Right lung (tissue), 10 donors: ENCODE measurements around the gene TRIM44. TPM values are rescaled to one million over a fixed set of nuclear protein-coding genes. Genes with fewer than 3 reads are reported as not detected.

Experiments used
- DNase-seq, 2 donors: peaks; one replicate each; pipeline ENCODE4 v3.0.0-alpha.2; 2013
- long read RNA-seq, 8 donors: transcript quantifications; one replicate each; lab custom pipeline, GENCODE V29; 2026
- polyA plus RNA-seq, 5 donors: library from polyadenylated mRNA; unstranded; fragments of 120-200 nt; gene quantifications; one replicate each; pipeline versions ENCODE4 v1.2.1 to v1.2.3, GENCODE V29; 2013; ENCODE audit warnings: inconsistent platforms in 1 of 5, low replicate concordance in 1 of 5; ENCODE audit not compliant: insufficient read length in 5 of 5, insufficient read depth in 1 of 5

Gene TRIM44, protein sequence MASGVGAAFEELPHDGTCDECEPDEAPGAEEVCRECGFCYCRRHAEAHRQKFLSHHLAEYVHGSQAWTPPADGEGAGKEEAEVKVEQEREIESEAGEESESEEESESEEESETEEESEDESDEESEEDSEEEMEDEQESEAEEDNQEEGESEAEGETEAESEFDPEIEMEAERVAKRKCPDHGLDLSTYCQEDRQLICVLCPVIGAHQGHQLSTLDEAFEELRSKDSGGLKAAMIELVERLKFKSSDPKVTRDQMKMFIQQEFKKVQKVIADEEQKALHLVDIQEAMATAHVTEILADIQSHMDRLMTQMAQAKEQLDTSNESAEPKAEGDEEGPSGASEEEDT
- polyA plus RNA-seq = 10 to 100 TPM; 38.8 to 70.3 (median 67.9) TPM
- long read RNA-seq, donor 1, full-length matches to known transcripts = 23 of 30 reads
- long read RNA-seq, donor 1, partial matches to known transcripts = 0 of 30 reads
- long read RNA-seq, donor 1, other reads (novel, unspliced or antisense) = 7 of 30 reads
- long read RNA-seq, donor 2, full-length matches to known transcripts = 12 of 12 reads
- long read RNA-seq, donor 2, partial matches to known transcripts = 0 of 12 reads
- long read RNA-seq, donor 2, other reads (novel, unspliced or antisense) = 0 of 12 reads
- long read RNA-seq, donor 3, full-length matches to known transcripts = 14 of 33 reads
- long read RNA-seq, donor 3, partial matches to known transcripts = 12 of 33 reads
- long read RNA-seq, donor 3, other reads (novel, unspliced or antisense) = 7 of 33 reads
- long read RNA-seq, donor 4, full-length matches to known transcripts = 15 of 15 reads
- long read RNA-seq, donor 4, partial matches to known transcripts = 0 of 15 reads
- long read RNA-seq, donor 4, other reads (novel, unspliced or antisense) = 0 of 15 reads
- long read RNA-seq, donor 5, full-length matches to known transcripts = 17 of 17 reads
- long read RNA-seq, donor 5, partial matches to known transcripts = 0 of 17 reads
- long read RNA-seq, donor 5, other reads (novel, unspliced or antisense) = 0 of 17 reads
- long read RNA-seq, donor 6, full-length matches to known transcripts = 29 of 44 reads
- long read RNA-seq, donor 6, partial matches to known transcripts = 10 of 44 reads
- long read RNA-seq, donor 6, other reads (novel, unspliced or antisense) = 5 of 44 reads
- long read RNA-seq, donor 7, full-length matches to known transcripts = 19 of 27 reads
- long read RNA-seq, donor 7, partial matches to known transcripts = 0 of 27 reads
- long read RNA-seq, donor 7, other reads (novel, unspliced or antisense) = 8 of 27 reads
- long read RNA-seq, donor 8, full-length matches to known transcripts = 12 of 28 reads
- long read RNA-seq, donor 8, partial matches to known transcripts = 16 of 28 reads
- long read RNA-seq, donor 8, other reads (novel, unspliced or antisense) = 0 of 28 reads

DNA sequence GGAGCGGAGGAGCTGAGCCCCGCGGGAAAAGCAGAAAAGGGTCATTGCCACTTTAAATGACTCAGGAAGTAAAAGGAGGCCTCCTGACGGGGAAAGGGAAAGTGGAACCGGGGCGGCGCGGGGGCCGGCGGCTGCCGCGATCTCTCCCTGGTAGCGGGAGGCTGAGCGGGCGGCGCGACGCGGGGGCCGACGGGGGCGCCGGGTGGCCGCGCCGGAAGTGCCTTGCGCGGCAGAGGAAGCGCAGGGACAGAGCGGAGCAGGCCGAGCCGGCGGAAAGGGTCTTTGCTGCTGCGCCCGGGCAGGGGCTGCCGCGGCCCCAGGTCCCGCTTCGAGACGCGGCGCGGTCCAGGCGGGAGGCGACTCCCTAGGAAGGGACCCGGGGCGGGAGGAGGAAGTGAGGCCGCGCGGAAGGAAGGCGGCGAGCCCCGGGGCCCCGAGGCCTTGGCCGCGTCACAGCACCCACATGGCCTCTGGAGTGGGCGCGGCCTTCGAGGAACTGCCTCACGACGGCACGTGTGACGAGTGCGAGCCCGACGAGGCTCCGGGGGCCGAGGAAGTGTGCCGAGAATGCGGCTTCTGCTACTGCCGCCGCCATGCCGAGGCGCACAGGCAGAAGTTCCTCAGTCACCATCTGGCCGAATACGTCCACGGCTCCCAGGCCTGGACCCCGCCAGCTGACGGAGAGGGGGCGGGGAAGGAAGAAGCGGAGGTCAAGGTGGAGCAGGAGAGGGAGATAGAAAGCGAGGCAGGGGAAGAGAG lies at the start of gene TRIM44:
Gene TRIM44, plus strand, starts transcription at position 127 of the 759 bp plus-strand sequence. Its CDS starts 337 bp downstream, at position 464.
- peak; percentile 78 to 81 for DNase-seq

DNA sequence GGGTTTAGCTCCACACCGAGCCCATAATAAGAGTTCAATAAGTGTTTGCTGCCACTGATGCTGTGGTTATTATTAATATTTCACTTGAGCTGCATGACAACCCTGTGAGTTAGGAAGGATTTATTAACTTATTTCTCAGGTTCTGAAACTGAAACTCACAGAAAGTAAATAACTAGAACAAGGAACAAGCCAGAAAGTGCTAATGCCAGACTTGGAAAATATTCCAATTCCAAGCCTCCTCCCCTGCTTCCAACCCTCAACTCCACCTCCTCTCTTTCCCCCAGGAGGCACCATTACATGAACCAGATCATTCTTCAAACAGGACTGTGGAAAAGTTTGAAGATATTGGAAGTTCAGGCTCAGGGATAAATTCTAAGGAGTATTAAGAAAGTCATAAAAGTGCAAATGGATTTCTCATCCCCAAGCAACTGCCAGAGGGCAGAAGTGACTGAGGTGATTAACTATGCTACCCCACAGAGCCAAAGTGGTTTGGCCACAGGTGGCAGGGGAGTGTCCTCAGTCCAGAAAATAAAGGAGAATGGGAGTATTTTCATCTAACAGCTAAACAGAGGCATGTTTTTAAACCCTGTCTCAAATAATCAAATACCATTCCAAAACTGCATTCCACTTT lies 47.5 kb upstream of the TRIM44 start:
- DNase-seq = no peak

DNA sequence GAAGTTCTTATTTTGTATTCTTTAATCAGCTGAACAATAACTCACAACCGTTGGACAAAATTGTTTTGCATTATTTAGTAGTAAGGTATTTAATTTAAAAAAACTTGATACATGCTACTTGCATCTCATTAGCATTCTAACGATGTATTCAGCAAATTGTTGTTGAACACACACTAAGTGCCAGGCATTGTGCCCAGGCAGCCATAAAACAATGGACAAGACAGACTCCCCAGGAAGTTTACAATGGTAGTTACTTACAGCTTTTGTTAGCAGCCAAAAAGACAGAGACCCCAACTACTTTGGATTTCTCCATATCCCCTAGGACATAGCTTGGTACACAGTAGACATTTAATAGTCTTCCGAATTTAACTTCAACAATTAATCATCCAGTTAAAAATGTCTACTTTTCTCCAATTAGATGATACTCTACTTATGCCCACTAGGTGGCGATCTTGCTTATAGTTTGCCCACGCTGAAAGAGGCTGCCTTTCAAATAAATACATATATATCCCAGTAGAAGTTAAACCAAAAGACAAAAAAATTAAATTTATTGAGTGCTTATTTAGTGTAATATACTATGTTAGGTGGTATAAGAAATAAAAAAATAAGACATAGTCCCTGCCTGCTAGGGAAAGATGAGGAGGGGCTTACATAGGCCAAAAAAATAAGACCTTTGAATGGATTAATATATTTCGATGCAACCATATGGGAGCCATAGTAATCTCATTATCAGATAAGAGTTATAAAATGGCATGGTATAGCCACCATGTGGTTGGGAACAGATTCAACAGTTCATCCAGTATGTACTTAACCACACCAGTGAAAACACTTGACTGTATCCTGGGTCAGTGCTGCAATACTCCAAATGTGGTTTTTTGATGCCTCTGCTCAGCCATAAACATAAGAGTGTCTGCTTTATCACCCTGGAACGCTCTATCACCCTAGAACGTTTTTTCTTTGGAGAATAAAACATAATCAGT lies 46.4 kb upstream of the TRIM44 start:
- DNase-seq = peak in 1 of 2 donors; percentile 53

DNA sequence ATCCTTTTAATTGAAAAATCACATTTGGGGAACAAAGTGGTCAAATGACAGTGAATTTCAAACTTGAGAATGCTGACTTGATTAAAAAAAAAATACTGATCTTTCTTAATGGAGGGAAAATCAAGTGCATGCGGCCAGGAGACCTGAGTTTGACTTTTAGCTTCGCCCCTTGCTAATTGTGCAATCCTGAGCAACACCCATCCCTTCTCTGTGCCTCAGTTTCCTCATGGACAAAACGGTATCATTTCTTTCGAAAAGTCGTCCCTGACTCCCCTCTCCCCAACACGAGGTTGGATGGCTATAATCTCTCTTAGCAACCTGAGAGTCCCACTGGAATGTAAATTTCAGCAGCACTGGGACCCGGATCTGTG lies 45.3 kb upstream of the TRIM44 start:
- no peak for DNase-seq

DNA sequence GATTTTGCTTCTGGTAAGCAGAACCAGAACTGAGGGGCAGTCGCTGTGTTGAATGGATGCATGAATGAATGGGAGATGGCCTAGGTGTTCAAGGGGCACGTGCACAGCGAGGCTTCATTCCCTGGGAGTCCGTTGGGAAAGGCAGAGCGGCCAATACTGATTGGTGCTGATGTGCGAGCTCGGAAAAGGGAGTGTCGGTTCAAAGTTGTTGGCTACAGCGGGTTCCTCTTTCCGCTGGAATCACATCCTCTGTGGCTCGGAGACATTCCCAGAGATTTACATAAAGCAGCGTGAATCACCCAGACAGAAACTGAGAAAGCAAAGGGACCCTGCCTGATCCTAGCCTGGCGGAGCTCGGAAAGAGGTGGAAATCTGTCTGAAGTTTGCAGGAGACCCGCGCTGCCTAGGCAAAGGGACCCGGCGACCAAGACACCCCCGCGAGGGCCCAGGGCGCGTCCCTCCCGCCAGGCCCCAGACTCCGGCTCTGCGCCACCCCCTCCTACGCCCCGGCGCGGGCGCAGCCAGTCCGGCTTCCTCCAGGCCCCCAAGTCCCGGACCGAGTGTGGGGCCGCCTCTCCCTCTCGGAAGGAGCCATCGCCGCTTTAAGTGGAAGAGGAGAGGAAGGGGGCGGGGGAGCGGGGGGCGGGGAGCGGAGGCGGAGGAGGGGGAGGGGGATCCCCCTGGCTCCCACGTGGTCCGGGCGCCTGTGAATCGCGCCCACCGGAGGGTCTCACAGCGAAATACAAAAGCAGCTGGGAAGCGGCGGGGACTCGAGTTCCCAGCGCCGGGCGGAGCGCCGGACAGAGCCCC lies 44.7 kb upstream of the TRIM44 start, which contains the start of gene FJX1:
Gene FJX1, plus strand, starts transcription at position 774 of the 810 bp plus-strand sequence. CDS start 177 bp downstream, outside the sequence.
- DNase-seq = peak; percentile 57 to 70

DNA sequence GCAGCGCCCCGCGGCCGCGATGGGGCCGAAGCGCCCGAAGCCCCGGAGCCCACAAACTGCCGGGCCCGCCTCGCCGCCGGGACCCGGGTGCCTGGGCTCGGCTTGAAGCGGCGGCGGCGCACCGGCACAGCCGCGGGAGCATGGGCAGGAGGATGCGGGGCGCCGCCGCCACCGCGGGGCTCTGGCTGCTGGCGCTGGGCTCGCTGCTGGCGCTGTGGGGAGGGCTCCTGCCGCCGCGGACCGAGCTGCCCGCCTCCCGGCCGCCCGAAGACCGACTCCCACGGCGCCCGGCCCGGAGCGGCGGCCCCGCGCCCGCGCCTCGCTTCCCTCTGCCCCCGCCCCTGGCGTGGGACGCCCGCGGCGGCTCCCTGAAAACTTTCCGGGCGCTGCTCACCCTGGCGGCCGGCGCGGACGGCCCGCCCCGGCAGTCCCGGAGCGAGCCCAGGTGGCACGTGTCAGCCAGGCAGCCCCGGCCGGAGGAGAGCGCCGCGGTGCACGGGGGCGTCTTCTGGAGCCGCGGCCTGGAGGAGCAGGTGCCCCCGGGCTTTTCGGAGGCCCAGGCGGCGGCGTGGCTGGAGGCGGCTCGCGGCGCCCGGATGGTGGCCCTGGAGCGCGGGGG lies 44.0 kb upstream of the TRIM44 start:
- no peak for DNase-seq

DNA sequence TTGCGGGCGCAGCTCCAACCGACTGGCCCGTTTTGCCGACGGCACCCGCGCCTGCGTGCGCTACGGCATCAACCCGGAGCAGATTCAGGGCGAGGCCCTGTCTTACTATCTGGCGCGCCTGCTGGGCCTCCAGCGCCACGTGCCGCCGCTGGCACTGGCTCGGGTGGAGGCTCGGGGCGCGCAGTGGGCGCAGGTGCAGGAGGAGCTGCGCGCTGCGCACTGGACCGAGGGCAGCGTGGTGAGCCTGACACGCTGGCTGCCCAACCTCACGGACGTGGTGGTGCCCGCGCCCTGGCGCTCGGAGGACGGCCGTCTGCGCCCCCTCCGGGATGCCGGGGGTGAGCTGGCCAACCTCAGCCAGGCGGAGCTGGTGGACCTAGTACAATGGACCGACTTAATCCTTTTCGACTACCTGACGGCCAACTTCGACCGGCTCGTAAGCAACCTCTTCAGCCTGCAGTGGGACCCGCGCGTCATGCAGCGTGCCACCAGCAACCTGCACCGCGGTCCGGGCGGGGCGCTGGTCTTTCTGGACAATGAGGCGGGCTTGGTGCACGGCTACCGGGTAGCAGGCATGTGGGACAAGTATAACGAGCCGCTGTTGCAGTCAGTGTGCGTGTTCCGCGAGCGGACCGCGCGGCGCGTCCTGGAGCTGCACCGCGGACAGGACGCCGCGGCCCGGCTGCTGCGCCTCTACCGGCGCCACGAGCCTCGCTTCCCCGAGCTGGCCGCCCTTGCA lies 43.3 kb upstream of the TRIM44 start:
- peak; percentile 33 to 50 for DNase-seq

DNA sequence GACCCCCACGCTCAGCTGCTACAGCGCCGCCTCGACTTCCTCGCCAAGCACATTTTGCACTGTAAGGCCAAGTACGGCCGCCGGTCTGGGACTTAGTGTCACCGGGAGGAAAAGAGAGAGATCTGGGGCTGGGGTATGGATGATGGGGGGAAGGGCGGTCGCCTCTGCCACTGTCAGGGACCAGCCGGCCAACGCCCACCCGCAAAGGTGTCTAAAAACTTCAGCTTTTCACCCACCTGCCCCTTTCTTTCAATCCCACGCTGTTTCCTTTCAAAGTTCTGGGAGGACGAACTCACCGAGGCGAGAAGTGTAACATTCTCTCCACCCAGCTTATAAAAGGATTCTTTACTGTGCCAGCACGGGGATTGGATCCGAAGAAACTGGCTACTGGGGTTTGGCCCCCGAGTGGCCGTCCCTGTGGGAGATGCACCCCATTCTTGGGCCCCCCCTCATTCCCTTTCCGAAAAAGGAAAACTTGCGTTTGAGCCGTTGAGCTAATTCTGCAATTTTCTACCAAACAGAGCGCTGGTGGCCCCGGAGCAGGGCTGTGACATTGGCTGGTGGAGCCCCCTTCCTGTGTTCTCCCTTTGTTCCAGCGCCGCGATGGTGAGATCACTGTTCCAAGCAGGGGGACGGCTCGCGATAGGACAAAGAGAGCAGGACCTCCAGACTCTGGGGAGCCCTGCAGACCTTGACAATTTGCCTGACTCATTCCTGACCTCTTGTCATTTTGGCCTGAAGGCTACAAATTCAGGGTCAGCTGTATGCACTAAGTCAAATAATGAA lies 42.5 kb upstream of the TRIM44 start:
- no peak for DNase-seq

DNA sequence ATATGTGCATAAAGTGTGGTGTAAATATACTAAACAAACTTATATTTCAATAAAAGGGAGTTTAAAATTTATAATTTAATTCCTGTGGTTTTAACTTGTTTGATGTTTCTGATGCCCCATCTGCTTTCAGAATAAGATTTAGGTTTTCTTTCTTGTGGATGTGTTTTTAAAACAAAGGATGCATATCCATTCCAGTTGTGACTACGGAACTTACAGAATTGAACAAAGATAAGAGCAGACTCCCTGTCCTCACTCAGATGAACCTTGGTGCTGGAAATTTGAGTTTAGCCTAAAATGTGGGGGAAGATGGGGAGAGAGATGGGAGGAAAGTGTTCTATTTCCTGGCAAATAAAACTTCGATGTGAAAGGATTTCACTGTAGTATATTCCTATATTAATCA lies 41.8 kb upstream of the TRIM44 start:
- DNase-seq = no peak

DNA sequence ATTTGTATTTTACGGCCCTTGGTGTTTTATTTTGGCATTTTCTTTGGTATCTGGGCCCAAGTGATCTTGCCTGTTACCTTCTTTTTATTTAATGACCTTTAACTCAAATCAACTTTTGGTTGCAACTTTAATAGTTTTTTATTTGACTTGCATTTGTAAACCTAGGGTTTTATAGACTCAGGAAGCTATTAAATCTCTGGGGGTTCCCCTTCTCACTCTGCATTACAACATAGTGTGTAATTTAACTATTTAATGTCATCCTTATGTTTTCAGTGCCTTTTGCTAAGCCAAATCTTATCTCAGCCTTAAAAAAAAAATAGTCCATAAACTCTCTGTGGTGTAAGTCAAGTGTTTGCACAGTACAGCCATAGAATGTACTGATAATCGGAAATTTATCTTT lies 41.0 kb upstream of the TRIM44 start:
- no peak for DNase-seq

DNA sequence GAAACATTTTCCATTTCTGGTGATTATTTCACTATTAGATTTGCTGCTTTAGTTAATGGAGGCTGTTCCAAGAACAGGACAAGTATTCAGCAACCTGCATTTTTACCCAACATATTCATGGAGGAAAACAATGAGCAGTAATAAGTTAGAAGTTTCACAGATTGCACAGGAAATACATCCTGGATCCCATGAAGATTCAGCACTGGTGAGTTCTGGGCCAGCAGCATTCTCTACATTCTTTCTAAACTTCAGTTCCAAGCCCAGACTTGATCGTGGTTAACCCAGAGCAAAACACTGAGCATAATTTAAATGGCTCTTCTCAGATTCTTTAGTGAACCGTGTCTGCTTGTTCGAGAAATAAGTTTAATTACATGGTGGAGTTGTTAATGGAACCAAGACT lies 40.5 kb upstream of the TRIM44 start:
- no peak for DNase-seq

DNA sequence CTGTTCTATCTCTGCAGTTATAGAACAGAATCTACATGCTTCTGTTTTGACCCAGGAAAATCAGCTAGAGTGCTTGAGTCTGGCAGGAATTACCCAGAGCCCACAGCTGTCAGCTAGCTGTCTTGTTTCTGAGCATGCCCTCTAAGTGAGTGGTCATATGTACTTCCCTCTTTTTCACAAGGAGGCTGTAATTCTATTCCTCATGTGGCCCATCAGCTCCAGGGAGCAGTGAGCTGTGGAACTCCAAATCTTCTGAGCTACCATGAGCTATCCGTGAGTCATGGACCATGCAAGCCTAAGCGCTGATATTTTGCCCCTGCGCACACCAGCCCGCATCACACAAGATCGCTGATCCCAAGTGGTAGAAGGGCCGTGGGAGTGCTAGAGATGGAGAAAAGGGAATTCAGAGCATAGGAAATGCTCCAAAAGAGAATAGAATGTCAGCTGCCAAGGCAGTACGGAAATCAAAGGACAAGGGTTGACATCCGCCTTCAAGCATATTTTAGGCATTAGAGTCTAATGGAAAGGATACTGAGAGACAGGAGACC lies 38.9 kb upstream of the TRIM44 start:
- no peak for DNase-seq

DNA sequence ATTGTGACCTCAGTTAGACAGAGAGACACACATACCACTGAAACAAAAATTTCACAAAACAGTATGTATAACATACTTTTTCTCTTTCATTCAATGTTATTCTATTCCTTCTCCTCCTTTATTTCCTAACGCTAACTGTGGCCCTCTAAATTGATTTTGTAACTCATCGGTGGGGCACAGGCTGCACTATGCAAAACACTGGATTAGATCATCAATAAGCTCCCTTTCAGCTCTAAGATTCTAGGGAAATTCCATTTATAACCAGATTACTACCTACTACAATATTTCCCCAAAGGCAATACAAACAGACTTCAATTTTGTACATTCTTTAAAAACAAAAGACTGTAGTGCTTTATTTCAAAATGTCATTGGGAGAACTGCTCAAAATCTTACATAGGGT lies 38.3 kb upstream of the TRIM44 start:
- no peak for DNase-seq

DNA sequence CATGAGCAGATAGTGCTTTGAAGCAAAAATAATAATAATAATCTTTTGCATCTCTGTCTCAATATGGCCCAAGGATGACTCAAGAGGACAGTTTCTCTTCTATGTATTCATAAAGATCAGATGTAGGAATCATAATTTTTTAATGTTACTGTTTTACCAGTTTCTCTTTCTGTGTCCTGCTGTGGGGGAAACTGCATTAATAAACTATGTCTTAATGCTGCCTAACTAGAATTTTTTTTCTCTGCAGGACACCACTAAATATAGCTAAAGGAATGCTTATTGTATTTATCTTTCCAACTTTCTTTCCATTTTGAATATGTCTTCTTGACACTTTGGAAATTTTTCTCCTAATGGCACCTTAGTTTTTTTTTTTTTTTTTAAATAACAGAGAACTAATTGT lies 37.8 kb upstream of the TRIM44 start:
- no peak for DNase-seq

DNA sequence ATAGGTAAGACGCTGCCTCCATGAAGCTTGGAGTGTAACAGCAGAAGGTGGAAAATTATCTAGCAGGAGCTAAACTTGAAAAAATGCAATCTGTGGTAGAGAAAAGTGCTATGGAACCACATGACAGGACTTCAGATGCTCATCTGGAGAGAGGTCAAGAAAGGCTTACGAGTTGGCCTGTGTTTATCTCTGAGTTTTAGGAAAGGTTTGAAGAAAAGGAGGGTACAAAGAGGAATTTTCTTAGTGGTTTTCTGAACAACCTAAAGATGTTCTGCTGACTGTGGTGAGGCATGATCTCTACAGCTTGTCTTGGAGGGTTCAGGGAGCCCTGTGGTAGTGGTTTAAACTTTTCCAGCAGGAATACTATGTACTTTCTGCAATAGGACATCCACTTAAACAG lies 36.1 kb upstream of the TRIM44 start:
- DNase-seq = no peak

DNA sequence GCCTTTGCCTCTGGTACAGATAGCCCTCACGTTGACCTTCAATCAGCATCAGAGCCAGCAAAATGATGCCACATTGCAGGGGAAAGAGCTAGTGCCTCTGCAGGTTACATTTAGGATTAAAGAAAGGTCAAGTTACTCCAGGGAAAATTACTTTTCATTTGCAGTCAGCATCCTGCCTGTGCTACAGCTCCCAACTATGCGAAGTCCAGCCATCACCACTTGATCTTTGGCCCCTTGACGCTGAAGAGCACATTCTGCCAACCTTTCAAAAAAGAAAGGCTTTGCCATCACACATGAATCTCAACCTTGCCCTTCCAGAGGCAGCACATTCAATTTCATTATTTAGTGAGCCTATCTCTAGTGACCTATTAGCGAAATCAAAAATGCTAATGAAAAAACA lies 33.1 kb upstream of the TRIM44 start:
- DNase-seq = no peak
